CD4-positive, alpha-beta T cell (primary cell): ENCODE data around the gene TAS1R2. TPM values are rescaled to one million over a fixed set of nuclear protein-coding genes. Genes with fewer than 3 reads are reported as not detected.

Source experiments
- ATAC-seq: fragments of 200-7000 bp; cut with Tn5 transposase; one replicate; pipeline ENCODE4 v1.10.0; 2022; ENCODE audit warnings: mild to moderate bottlenecking; ENCODE audit not compliant: poor library complexity
- CTCF ChIA-PET: fragments of 350-600 bp; sonication (Branson Sonifier 250); formaldehyde crosslinking; loops from one replicate; lab custom pipeline; 2021; ENCODE audit warnings: antibody characterized with exemption, inconsistent platforms; lab: Charles Lee
- POLR2A ChIA-PET: fragments of 350-600 bp; sonication (Branson Sonifier 250); formaldehyde crosslinking; loops from one replicate; lab custom pipeline; 2021; ENCODE audit warnings: antibody characterized with exemption, inconsistent platforms; lab: Charles Lee
- DNase-seq, 14 experiments: peaks; one replicate each; pipeline ENCODE4 v3.0.0-alpha.2; 2013 to 2020; ENCODE audit warnings: mixed read lengths in 2 of 14
- H3K27ac ChIP-seq, 2 donors: one replicate each; pipeline versions ENCODE4 v1.5.1 to v1.7.0; 2013; ENCODE audit warnings: low read length in 2 of 2, low read depth in 1 of 2, mild to moderate bottlenecking in 1 of 2
- H3K27me3 ChIP-seq, 2 experiments: 1 replicate in 1 of 2; 2 replicates in 1 of 2; pipeline versions ENCODE4 v1.6.1 to v1.7.0; 2013; ENCODE audit warnings: low read length in 2 of 2, control low read depth in 1 of 2, mild to moderate bottlenecking in 1 of 2, moderate library complexity in 1 of 2; ENCODE audit not compliant: insufficient read depth in 2 of 2, control insufficient read depth in 1 of 2
- H3K36me3 ChIP-seq: one replicate; pipeline ENCODE4 v1.6.1; 2013; ENCODE audit warnings: low read length, control low read depth; ENCODE audit not compliant: insufficient read depth
- H3K4me1 ChIP-seq: one replicate; pipeline ENCODE4 v1.6.1; 2013; ENCODE audit warnings: low read length, control low read depth; ENCODE audit not compliant: insufficient read depth
- H3K4me3 ChIP-seq: one replicate; pipeline ENCODE4 v1.5.1; 2013; ENCODE audit warnings: mild to moderate bottlenecking, low read length, moderate library complexity
- H3K9me3 ChIP-seq, 2 experiments: 1 replicate in 1 of 2; 2 replicates in 1 of 2; pipeline versions ENCODE4 v1.6.1 to v1.7.0; 2013; ENCODE audit warnings: low read length in 2 of 2, mild to moderate bottlenecking in 2 of 2, control low read depth in 1 of 2, moderate library complexity in 1 of 2; ENCODE audit not compliant: control insufficient read depth in 1 of 2, insufficient read depth in 1 of 2
- H3K27ac Mint-ChIP-seq: one replicate; pipeline ENCODE4 v1.8.0; 2020; ENCODE audit warnings: mixed read lengths
- H3K27me3 Mint-ChIP-seq: one replicate; pipeline ENCODE4 v1.8.0; 2021; ENCODE audit warnings: mixed read lengths
- H3K36me3 Mint-ChIP-seq: one replicate; pipeline ENCODE4 v1.8.0; 2021; ENCODE audit warnings: low read depth, mixed read lengths
- H3K4me1 Mint-ChIP-seq: one replicate; pipeline ENCODE4 v1.8.0; 2021; ENCODE audit warnings: low read depth, mixed read lengths
- H3K4me3 Mint-ChIP-seq: one replicate; pipeline ENCODE4 v1.8.0; 2020; ENCODE audit warnings: mild to moderate bottlenecking, mixed read lengths
- H3K9me3 Mint-ChIP-seq: one replicate; pipeline ENCODE4 v1.8.0; 2020; ENCODE audit warnings: mixed read lengths
- CTCF ChIP-seq: fragments of 200-600 bp; IDR thresholded peaks from one replicate; pipeline ENCODE4 v1.8.0; 2022; ENCODE audit warnings: antibody characterized with exemption, mild to moderate bottlenecking
- intact Hi-C, 2 experiments: fragments of 100-400 bp; cut with DNase I in 1 of 2; cut with micrococcal nuclease in 1 of 2; formaldehyde crosslinking; loops; one replicate each; pipeline versions ENCODE4 v1.15.1 to v1.9.0; 2023 to 2025; cut with DNase I, micrococcal nuclease
- total RNA-seq, 174 experiments: library from RNA in 2 of 174; stranded (reverse) in 2 of 174; gene quantifications; one replicate each; pipeline ENCODE4 v1.2.3 and lab custom pipeline; 2021 to 2026

The TAS1R2 gene
- total RNA-seq, 2 experiments from 2014 or later, result not detected

- CTCF ChIA-PET, result interaction anchor here (1.0 to 3.3 kb wide), 13 partner anchors 9 to 229 kb away, joined by 3 to 25 read pairs (median 6); no protein-coding TSS in a partner anchor
These were observed 25.3 kb upstream of the TAS1R2 start for GRCh38 chr1:18884727-18885126.

GRCh38 chr1:18884419-18884717, 24.9 kb upstream of the TAS1R2 start:
- Mint-ChIP-seq H3K36me3 (no peaks in the 10 kb centered on the region), H3K4me3 (no peak overlapping the region), H3K4me1 (no peaks in the 10 kb centered on the region), H3K27me3 (no peaks in the 10 kb centered on the region), H3K9me3 (no peaks in the 10 kb centered on the region), H3K27ac (no peak overlapping the region)
- no peaks in the 10 kb centered on the region for H3K4me1 ChIP-seq
- H3K36me3 ChIP-seq, result no peaks in the 10 kb centered on the region
- no peak overlapping the region for H3K27ac ChIP-seq
- peak; percentile 41 for TF ChIP-seq CTCF
- no peaks in the 10 kb centered on the region for H3K27me3 ChIP-seq
- ATAC-seq, result no peak
- CTCF ChIA-PET, result interaction anchor here (1.0 to 3.3 kb wide), 13 partner anchors 9 to 230 kb away, joined by 3 to 25 read pairs (median 6); no protein-coding TSS in a partner anchor
- no peak overlapping the region for H3K4me3 ChIP-seq
- DNase-seq, result no peak
- POLR2A ChIA-PET, result interaction anchor here (0.9 to 1.4 kb wide), 2 partner anchors 42 to 88 kb away, joined by 3 to 6 read pairs; no protein-coding TSS in a partner anchor
- no peaks in the 10 kb centered on the region for H3K9me3 ChIP-seq
- intact Hi-C loops, result loop anchor here (1.0 to 5.0 kb wide), 6 partner anchors 22 to 357 kb away; no protein-coding TSS in a partner anchor

More at GRCh38 chr1:18884727-18885126, 25.3 kb upstream of the TAS1R2 start:
- H3K36me3 Mint-ChIP-seq, result no peaks in the 10 kb centered on the region
- no peak overlapping the region for H3K27ac Mint-ChIP-seq
- no peaks in the 10 kb centered on the region for H3K4me1 Mint-ChIP-seq
- H3K4me3 Mint-ChIP-seq, result no peak overlapping the region
- Histone ChIP-seq H3K4me3 (no peak overlapping the region), H3K36me3 (no peaks in the 10 kb centered on the region), H3K27me3 (no peaks in the 10 kb centered on the region), H3K9me3 (no peaks in the 10 kb centered on the region), H3K4me1 (no peaks in the 10 kb centered on the region), H3K27ac (no peak overlapping the region)
- no peaks in the 10 kb centered on the region for H3K9me3 Mint-ChIP-seq
- intact Hi-C loops, result loop anchor here (1.0 to 5.0 kb wide), 6 partner anchors 22 to 357 kb away; no protein-coding TSS in a partner anchor
- DNase-seq, result no peak
- no peaks in the 10 kb centered on the region for H3K27me3 Mint-ChIP-seq
- TF ChIP-seq CTCF, result no peak
- POLR2A ChIA-PET, result interaction anchor here (0.9 to 1.4 kb wide), 2 partner anchors 42 to 88 kb away, joined by 3 to 6 read pairs; no protein-coding TSS in a partner anchor
- ATAC-seq, result no peak

GRCh38 chr1:18883636-18884418, 24.4 kb upstream of the TAS1R2 start:
- no peaks in the 10 kb centered on the region for H3K4me1 Mint-ChIP-seq
- H3K36me3 ChIP-seq, result no peaks in the 10 kb centered on the region
- H3K4me3 ChIP-seq, result no peak overlapping the region
- CTCF ChIA-PET, result interaction anchor here (1.0 to 3.3 kb wide), 13 partner anchors 8 to 230 kb away, joined by 3 to 25 read pairs (median 6); no protein-coding TSS in a partner anchor
- H3K4me3 Mint-ChIP-seq, result no peak overlapping the region
- intact Hi-C loops, result loop anchor here (1.0 to 5.0 kb wide), 6 partner anchors 23 to 357 kb away; no protein-coding TSS in a partner anchor
- no peaks in the 10 kb centered on the region for H3K9me3 ChIP-seq
- no peak overlapping the region for H3K27ac ChIP-seq
- peak; percentile 86 for ATAC-seq
- TF ChIP-seq CTCF, result peak; percentile 88
- H3K9me3 Mint-ChIP-seq, result no peaks in the 10 kb centered on the region
- H3K36me3 Mint-ChIP-seq, result no peaks in the 10 kb centered on the region
- POLR2A ChIA-PET, result interaction anchor here (0.9 to 1.4 kb wide), 2 partner anchors 43 to 89 kb away, joined by 3 to 6 read pairs; no protein-coding TSS in a partner anchor
- no peaks in the 10 kb centered on the region for H3K4me1 ChIP-seq
- no peaks in the 10 kb centered on the region for H3K27me3 ChIP-seq
- H3K27ac Mint-ChIP-seq, result no peak overlapping the region
- H3K27me3 Mint-ChIP-seq, result no peaks in the 10 kb centered on the region
- DNase-seq, result peak; percentile 56 to 82 (median 68)
